Stimulated activated naive CD4-positive, alpha-beta T cell (primary cell): ENCODE data around the gene FAM227A.

Experiments
- DNase-seq, 6 experiments: peaks; one replicate each; lab custom pipeline; 2025; lab: John Stamatoyannopoulos, UW

FAM227A gene

GRCh38 chr22:38540701-38541100 lies 115.5 kb downstream of the FAM227A start:
- DNase-seq: no peak

GRCh38 chr22:38531251-38531938 lies 124.8 kb downstream of the FAM227A start:
- DNase-seq: no peak
